ENCODE results near the gene GHRL.
"Not testable (repeated sequence)": the region's sequence is repeated elsewhere in the genome, so short reads cannot be mapped to it uniquely, and the experiment has no call there.

The GHRL gene

DNA sequence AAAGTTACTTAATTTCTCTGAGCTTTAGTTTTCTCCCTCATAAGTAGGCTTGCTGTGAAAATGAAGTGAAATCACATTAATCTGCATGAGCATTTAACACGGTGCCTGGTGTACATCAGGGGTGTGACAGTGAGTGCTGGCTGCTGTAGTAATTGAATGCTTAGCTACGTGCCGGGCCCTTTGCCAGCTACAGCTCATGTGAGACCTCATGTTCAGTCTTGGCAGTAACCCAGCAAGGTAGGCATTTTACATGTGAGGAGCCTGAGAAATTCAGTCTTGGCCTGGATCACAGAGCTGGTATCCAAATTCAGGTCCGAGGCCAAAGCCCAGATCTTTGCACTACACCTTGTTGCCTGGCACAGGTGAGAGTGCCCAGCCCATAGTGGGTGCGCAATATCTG, 9.1 kb downstream of the GHRL start:
- in situ Hi-C loops (cut with MboI; ENCODE audit: low pct_unique_long_range_greater_than_20kb, low sequenced_read_pairs): no loop called here
- DNase-seq: no peak

DNA sequence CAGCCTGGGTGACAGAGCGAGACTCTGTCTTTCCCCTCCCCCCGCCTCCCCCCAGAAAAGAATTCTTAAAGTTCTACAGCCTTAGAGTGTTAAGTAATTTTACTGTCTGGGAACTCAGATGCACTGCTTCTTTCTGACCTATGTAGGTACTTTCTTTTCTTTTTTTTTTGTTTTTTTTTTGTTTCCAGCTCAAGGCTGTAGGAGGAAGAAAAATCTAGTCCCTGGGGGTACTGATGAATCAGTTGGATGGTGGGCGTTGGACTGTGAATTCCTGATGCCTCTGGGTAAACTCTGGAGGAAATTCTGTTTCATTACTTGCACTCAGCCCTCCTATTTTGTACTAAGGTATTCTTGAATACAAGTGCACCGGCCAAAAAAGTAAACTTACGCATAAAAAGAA, 10.8 kb downstream of the GHRL start:
- DNase-seq: no peak
- in situ Hi-C loops (cut with MboI; ENCODE audit: low pct_unique_long_range_greater_than_20kb, low sequenced_read_pairs): no loop called here

DNA sequence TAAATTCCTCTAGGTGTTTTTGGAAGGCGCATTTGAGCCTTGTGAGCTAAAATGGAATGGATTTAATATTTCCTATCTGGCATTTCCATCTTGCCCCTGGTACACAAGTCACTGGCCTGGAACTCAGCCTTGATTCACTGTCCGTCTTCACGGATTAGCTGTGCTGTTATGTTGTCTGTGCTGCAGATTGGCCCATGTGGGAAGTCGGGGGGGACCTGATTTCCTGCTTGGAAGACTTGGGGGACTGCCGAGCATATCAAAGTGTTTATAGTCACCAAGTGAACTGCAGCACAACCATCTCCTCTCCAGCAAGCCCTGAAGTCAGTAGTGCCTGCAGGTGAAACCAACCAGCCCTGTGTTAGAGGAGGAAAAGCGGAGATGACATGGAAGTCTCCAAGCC, 12.2 kb downstream of the GHRL start:
- in situ Hi-C loops (cut with MboI; ENCODE audit: low pct_unique_long_range_greater_than_20kb, low sequenced_read_pairs): no loop called here
- DNase-seq: no peak

DNA sequence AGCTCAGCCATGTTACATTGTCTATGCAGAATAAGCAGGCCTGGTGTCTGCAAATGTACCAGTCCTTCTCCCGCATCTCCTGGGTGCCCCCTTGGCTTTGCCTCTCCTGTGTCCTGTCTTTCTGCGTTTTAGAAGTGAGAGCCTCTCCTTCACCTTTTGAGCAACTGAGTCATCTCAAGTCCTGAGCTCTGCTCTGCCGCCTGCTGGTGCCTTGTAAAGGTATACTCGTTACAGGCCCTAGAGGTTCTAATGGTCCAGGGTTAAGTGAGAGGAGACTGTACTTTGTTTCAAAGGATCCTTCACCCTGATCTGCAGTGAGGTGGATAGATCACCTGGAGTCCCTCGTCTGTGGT, 12.6 kb downstream of the GHRL start:
- in situ Hi-C loops (cut with MboI; ENCODE audit: low pct_unique_long_range_greater_than_20kb, low sequenced_read_pairs): no loop called here
- no peak for DNase-seq

DNA sequence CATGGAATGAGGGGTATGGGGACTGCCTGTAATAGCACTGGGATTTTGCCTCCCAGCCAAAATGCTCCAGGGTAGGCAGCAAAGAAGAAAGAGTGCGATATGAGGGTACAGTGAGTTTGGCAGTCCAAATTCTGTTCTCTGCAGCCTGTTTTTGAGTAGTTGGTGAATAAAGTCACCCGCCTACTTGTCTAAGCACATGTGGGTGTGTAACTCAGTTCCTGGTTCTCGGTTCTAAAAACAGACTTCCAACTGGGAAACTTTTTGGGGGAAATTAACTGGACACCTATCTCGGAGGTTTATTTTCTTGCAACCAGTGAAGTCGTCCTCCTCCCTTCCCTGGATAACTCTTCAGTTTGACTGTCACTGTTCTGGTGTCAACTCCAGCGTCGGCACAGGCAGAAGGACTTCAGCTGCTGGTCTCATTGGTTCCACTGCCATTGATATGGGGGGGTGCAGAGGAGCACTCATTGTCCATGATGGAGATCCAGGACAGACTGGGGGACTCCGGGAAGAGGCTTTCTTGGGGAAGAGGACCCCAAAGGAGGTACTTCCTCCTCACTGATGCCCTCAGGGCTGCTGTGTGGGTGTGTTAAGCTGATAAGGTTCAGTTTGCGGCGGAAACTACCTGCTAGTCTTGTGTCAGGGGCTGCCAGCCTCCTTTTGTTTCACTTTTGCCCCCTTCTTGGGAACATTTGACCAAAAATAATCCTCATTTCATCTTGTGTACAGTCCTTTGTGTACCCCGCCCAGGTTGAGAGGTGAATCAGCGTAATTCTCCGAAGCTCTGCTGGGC, 13.2 kb downstream of the GHRL start:
- in situ Hi-C loops (cut with MboI; ENCODE audit: low pct_unique_long_range_greater_than_20kb, low sequenced_read_pairs): no loop called here
- no peak for DNase-seq

DNA sequence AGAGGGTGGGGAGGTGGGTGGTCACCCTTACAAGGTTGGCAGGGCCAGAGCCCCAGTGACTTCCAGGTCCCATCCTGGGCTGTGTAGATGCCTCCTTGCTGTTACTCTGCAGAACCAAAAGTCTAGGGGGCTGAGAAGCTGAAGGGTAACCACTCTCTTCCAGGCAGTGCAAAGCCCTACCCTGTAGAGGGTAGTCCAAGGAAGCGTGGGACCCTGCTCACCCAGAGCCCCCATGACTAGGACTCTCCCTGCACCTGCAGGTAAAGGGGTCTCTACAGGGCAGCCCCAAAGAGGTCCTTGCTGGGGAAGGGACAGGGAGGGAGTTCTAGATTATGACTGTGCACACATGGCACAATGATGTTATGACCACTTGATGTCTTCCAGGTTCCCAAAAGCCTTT, 14.2 kb downstream of the GHRL start:
- no peak for DNase-seq
- in situ Hi-C loops (cut with MboI; ENCODE audit: low pct_unique_long_range_greater_than_20kb, low sequenced_read_pairs): no loop called here

DNA sequence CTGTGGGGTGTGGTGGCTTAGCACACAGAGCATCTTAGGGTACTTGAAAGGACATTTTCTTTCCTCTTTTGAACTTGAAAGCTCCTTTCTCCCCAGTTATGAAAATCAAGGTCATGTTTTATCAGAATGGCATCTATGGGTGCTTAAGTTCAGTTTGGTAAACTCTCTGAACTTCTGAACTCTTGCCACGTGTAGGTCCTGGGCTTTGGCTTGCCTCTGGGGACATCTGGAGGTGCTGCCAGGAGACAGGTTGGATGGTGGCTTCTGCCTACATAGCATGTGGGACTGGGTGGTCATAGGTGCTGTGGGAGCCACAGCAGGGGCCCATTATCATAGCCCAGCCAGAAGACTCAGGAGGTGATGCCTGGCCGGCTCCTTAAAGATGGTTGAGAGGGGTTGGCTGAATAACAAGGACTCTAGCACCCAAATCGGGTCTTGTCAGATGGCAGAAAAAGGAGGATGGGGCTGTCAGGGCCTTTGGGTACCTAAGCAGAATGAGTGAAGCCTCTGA, 15.6 kb downstream of the GHRL start:
- no peak for DNase-seq
- in situ Hi-C loops (cut with MboI; ENCODE audit: low pct_unique_long_range_greater_than_20kb, low sequenced_read_pairs): no loop called here

DNA sequence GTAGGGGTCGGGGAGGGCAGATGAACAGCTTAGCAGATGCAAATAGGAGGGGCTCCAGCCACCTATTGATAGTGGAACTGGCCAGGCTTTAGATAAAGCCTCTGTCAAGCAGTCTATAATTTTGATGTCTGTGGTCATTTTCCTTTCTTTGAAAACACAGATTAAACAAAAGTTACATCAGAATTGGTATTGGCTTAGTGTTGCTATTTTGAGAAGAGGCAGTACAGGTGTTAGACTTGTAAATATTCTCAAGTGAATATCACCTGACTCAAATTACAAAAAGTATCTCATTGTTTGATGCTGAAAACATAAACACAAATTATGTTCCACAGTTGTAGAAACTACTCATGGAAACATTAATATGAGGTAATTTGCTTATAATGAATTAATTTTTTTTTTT, 18.1 kb downstream of the GHRL start:
- in situ Hi-C loops (cut with MboI; ENCODE audit: low pct_unique_long_range_greater_than_20kb, low sequenced_read_pairs): no loop called here

DNA sequence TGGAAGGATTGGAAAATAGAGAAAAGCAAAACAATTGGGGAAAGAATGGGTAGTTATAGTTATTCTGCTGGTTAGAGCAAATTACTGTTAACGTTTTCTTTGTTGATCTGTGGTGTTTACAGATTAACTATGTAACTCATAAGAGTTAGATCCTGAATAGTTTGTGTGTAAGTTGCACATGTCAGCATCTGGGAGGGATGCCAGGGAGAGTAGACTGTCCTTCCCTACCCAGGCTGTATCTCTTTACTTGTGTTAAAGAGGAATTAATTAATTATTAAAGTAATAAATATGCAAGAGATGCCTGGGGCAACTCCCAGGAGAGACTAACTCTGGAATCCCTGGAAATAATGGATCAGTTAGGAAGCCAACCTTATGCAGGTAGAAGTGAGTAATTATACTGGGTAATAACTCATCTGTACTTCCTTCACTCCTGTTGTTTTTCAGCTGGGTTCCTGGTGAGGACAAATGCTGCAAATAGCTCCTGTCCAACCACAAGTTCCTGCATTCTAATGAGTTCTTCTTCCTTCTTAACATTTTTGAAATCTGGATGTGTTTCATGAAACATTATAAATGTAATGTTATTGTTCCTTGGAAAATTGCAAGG, 18.9 kb downstream of the GHRL start:
- in situ Hi-C loops (cut with MboI; ENCODE audit: low pct_unique_long_range_greater_than_20kb, low sequenced_read_pairs): no loop called here
- peak; percentile 35 for DNase-seq

More for the DNA sequence above, 18.1 kb downstream of the GHRL start:
- no peak for DNase-seq

DNA sequence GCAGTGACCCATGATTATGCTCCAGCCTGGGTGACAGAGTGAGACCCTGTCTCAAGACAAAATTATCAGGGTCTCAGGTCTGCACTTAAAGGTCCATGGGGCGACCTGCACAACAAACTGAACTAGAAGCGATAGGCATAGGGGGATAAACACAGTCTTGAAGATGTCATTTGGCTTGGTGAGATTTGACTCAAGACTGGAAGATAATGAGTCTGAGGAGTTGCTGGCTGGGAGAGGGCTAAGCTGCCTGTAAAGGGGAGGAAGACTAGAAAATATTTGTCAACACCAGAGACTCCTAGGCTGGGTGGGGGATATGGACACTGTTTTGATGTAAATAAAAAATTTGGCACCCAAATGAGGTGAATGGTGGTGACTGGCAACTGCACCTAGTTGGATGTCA, 19.8 kb downstream of the GHRL start:
- no peak for DNase-seq
- in situ Hi-C loops (cut with MboI; ENCODE audit: low pct_unique_long_range_greater_than_20kb, low sequenced_read_pairs): no loop called here

DNA sequence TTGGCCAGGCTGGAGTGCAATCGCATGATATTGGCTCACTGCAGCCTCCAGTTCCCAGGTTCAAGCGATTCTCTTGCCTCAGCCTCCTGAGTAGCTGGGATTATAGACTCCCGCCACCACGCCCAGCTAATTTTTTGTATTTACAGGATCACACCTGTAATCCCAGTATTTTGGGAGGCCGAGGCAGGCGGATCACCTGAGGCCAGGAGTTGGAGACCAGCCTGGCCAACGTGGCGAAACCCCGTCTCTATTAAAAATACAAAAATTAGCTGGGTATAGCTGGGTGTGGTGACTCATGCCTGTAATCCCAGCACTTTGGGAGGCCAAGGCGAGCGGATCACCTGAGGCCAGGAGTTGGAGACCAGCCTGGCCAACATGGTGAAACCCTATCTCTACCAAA, 20.3 kb downstream of the GHRL start:
- in situ Hi-C loops (cut with MboI; ENCODE audit: low pct_unique_long_range_greater_than_20kb, low sequenced_read_pairs); DNase-seq: not testable (repeated sequence)

DNA sequence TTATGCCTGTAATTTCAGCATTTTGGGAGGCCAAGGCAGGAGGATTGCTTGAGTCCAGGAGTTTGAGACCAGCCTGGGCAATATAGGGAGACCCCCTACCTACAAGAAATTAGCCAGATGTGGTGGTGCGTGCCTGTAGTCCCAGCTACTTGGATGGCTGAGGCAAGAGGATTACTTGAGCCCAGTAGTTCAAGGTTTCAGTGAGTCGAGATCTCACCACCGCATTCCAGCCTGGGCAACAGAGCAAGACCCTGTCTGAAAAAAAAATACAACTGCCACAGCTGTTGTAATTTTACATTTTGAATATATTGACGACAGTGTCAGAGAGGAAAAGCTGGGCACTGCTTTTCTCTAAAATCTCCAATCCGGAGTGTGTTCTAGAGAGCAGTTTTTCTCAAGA, 23.3 kb downstream of the GHRL start:
- in situ Hi-C loops (cut with MboI; ENCODE audit: low pct_unique_long_range_greater_than_20kb, low sequenced_read_pairs): no loop called here
- DNase-seq: no peak

DNA sequence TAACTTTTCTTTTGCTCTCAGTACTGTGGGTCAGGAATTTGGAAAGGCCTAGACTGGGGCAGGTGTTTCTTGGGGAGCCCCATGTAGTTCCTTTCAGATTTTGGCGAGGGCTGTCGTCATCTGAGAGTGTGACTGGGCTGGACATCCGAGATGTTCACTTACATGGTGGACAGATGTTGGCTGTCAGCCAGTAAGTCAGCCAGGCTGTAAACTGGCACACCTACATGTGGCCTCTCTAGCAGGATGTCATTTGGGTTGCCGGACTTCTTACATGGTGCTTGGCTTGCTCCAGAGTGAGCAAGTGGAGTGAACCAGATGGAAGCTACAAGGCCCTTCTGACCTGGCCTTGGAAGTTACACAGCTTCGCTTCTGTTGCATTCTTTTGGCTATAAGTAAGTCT, 23.8 kb downstream of the GHRL start:
- in situ Hi-C loops (cut with MboI; ENCODE audit: low pct_unique_long_range_greater_than_20kb, low sequenced_read_pairs): no loop called here
- no peak for DNase-seq

DNA sequence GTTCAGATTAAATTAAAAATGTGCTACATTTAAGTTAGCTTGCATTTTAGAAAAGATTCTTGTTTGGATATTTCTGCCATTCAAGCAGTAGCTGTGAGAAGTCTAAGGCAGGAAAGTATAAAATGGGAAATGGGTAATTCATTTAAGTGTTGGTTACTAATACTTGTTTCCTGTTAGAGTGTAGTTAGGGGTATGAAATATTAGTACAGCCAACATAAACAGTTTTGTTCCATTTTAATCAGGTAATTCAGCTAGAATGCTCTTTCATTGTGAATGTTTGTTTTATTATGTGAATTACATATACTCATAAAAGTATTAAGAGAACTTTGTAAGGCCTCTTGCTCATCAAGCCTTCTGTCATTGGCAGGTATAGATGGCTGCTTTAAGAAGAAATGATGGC, 24.6 kb downstream of the GHRL start:
- no peak for DNase-seq
- in situ Hi-C loops (cut with MboI; ENCODE audit: low pct_unique_long_range_greater_than_20kb, low sequenced_read_pairs): no loop called here

DNA sequence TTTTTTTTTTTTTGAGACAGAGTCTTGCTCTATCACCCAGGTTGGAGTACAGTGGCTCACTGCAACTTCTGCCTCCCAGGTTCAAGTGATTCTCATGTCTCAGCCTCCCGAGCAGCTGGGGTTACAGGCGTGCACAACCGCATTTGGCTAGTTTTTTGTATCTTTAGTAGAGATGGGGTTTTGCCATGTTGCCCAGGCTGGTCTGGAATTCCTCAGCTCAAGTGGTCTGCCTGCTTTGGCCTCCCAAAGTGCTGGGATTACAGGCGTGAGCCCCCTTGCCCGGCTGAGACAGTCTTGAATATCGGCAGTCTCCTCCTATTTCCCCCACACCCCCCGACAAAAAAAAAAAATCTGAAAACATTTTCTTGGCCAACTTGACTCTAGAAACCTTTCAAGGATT, 25.8 kb downstream of the GHRL start:
- in situ Hi-C loops (cut with MboI; ENCODE audit: low pct_unique_long_range_greater_than_20kb, low sequenced_read_pairs); DNase-seq: not testable (repeated sequence)

DNA sequence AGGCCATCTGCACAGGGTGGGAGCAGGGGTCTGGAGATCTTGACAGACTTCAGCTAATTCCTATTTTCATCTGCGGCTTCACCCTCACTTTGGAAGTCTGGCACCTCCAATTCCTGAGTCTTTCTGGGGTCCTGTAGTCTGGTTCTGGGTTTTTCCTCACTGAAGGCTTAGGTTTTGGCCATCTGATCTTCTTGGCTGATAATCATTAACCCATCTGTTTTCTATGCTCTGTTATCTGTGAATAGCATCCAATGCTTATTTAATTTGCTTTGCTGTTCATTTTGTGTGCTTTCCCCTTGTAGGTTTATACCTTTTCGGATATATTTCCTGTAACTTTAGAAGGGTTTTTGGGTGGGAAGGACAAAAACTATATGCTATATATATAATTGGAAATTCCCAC, 26.9 kb downstream of the GHRL start:
- in situ Hi-C loops (cut with MboI; ENCODE audit: low pct_unique_long_range_greater_than_20kb, low sequenced_read_pairs): no loop called here
- no peak for DNase-seq

DNA sequence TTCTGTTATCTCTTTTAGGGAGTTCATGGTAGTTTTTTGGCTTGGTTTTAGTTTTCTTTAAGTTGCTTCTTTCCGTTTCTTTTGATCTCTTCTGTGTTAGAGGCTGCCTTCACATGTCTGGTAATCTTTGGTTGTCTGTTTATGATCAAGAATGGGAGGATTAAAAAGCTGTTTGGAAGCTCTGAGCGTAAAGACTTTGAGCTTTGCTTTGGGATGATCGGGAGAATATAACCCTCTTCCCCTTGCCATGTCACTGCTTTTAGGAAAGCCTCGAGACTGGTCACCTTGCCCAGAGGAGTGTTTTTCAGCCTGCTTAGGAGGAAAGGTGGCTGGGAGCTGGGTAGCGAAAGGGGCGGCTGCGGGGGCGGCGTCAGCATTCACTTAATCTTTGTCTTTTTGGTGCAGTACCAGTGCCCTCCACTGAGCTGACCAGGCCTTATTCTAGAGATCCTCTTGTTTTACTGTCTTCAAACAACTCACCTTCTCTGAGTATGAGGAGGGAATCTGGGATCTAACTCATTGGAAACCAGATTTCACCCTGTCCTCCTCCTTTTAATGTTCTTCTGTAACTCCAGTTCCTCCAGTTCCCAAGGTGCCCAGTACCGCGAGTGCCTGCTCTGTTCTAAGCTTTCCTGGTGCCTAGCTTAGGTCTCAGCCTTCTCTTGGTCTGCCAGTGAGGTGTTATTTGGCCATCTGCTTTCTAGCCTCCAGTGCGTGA, 28.9 kb downstream of the GHRL start:
- in situ Hi-C loops (cut with MboI; ENCODE audit: low pct_unique_long_range_greater_than_20kb, low sequenced_read_pairs): no loop called here
- DNase-seq: peak; percentile 70

DNA sequence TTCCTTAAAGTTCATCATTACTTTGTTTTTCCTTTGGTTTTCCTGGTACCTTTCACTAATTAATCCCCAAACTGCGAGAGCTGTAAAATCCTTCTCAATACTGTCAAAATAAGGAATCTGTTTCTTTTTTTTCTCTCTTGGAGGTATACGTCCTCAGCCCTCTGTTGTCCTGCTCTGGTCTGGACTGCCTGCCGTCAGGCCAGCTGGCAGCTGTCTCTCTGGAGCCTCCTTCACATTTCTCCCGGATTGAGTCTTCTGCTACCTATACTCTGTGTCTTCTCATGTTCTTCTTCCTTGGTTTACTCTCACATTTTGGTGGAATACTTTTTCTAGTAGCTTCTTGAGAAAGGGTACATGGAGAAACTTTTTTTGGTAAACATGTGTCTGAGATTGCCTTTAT, 30.7 kb downstream of the GHRL start:
- in situ Hi-C loops (cut with MboI; ENCODE audit: low pct_unique_long_range_greater_than_20kb, low sequenced_read_pairs): no loop called here
- DNase-seq: no peak

DNA sequence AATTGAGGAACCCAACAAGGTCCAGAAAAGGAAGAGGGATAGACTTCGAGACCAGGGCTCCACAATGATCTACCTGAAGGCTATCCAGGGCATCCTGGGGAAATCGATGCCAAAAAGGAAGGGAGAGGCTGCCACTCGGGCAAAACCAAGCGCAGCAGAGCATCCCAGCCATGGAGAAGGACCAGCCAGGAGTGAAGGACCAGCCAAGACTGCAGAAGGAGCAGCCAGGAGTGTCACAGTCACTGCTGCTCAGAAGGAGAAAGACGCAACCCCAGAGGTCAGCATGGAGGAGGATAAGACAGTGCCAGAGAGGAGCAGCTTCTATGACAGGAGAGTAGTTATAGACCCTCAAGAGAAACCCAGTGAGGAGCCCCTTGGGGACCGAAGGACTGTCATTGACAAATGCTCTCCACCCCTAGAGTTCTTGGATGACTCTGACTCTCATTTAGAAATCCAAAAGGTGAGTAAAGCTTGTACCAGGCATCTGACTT, 32.5 kb downstream of the GHRL start:
- in situ Hi-C loops (cut with MboI; ENCODE audit: low pct_unique_long_range_greater_than_20kb, low sequenced_read_pairs): no loop called here
- no peak for DNase-seq

DNA sequence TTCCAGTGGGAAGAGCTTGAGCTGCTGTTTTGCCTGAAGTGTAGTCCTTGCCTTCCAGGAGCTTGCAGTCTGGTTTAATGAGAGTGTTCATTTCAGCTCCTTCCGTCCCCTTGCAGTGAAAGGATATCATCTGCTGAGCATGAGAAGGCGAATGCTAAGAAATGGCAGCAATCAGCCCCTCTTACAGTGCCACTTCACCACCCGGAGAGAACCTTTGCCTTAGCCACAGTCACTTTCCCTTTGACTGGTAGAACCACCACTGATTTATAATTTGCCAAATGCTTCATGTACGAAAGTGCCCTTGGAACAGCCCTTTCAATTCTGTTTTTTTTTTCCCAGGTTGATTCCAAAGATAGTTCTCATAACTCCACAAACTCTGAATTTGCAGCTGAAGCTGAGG, 32.9 kb downstream of the GHRL start:
- no peak for DNase-seq
- in situ Hi-C loops (cut with MboI; ENCODE audit: low pct_unique_long_range_greater_than_20kb, low sequenced_read_pairs): no loop called here

All from KBM-7 (cell line).